Panc1 (cell line): ENCODE results near the gene DHRS4L2. TPM values are rescaled to one million over a fixed set of nuclear protein-coding genes. Genes with fewer than 3 reads are reported as not detected.
"Not testable (repeated sequence)": the region's sequence is repeated elsewhere in the genome, so short reads cannot be mapped to it uniquely, and the experiment has no call there.

ENCODE experiments used
- ATAC-seq: fragments of 200-7000 bp; cut with Tn5 transposase; 2 replicates; pipeline ENCODE4 v1.9.1; 2020; ENCODE audit warnings: mild to moderate bottlenecking, moderate library complexity
- BruUV-seq: library from RNA; stranded (reverse); fragments of 400-500 nt; replicated peaks from 2 replicates; lab custom pipeline; 2021; lab: Mats Ljungman, UMichigan
- CTCF ChIA-PET: fragments of 300-600 bp; sonication (Branson Sonifier 250); formaldehyde crosslinking; loops from one replicate; lab custom pipeline; 2022; ENCODE audit warnings: antibody characterized with exemption; lab: Charles Lee
- POLR2A ChIA-PET: fragments of 300-600 bp; sonication (Branson Sonifier 250); formaldehyde crosslinking; loops from one replicate; lab custom pipeline; 2022; ENCODE audit warnings: antibody characterized with exemption; lab: Charles Lee
- DNase-seq: peaks from one replicate; pipeline ENCODE4 v3.0.0-alpha.2; 2010; ENCODE audit warnings: low read depth, low spot score
- H3K27ac ChIP-seq: 2 replicates; pipeline ENCODE4 v1.5.1; 2011; ENCODE audit warnings: mild to moderate bottlenecking, low read length, inconsistent platforms
- H3K27me3 ChIP-seq: fragments of 200-500 bp; sonication (Bioruptor generic); 2 replicates; pipeline ENCODE4 v1.6.0; 2014; ENCODE audit warnings: low read length, inconsistent platforms; ENCODE audit not compliant: control insufficient read depth, insufficient read depth
- H3K36me3 ChIP-seq: fragments of 200-500 bp; sonication (Bioruptor generic); 2 replicates; pipeline ENCODE4 v1.5.1; 2014; ENCODE audit warnings: inconsistent platforms, mild to moderate bottlenecking, low read length, moderate library complexity; ENCODE audit not compliant: control insufficient read depth, insufficient read depth
- H3K4me1 ChIP-seq: 2 replicates; pipeline ENCODE4 v1.5.1; 2011; ENCODE audit warnings: inconsistent platforms, mild to moderate bottlenecking, low read length, moderate library complexity; ENCODE audit not compliant: control insufficient read depth, insufficient read depth
- H3K4me3 ChIP-seq, 2 experiments: 2 replicates each; pipeline ENCODE4 v1.5.1; 2011 to 2012; ENCODE audit warnings: low read depth in 2 of 2, low read length in 2 of 2, mild to moderate bottlenecking in 2 of 2, inconsistent platforms in 1 of 2, moderate library complexity in 1 of 2
- H3K9me3 ChIP-seq: fragments of 200-500 bp; sonication (Bioruptor generic); 2 replicates; pipeline ENCODE4 v1.5.1; 2014; ENCODE audit warnings: low read depth, mild to moderate bottlenecking, inconsistent platforms, low read length, moderate library complexity; ENCODE audit not compliant: control insufficient read depth, insufficient read depth
- CTCF ChIP-seq: fragments of 450-650 bp; IDR thresholded peaks from 2 replicates; pipeline ENCODE4 v1.5.1; 2017; ENCODE audit warnings: mild to moderate bottlenecking
- in situ Hi-C: cut with HindIII; loops from 2 replicates; pipeline ENCODE4 v1.10.0; 2016; ENCODE audit warnings: low sequenced_read_pairs, low pct_unique_long_range_greater_than_20kb
- intact Hi-C: fragments of 100-400 bp; cut with micrococcal nuclease; formaldehyde crosslinking; loops from one replicate; pipeline ENCODE4 v1.10.0; 2022; ENCODE audit not compliant: unreplicated experiment
- total RNA-seq: library from RNA; stranded (reverse); gene quantifications from one replicate; pipeline ENCODE4 v1.2.1, GENCODE V29; 2021; ENCODE audit not compliant: unreplicated experiment

Gene DHRS4L2
- total RNA-seq, 1 experiment from 2014 or later = 8.0 TPM

GRCh38 chr14:23969481-23970282 lies 19.0 kb upstream of the DHRS4L2 start:
- H3K9me3 ChIP-seq, DNase-seq, BruUV-seq, H3K4me1 ChIP-seq, H3K27ac ChIP-seq, POLR2A ChIA-PET, in situ Hi-C loops, CTCF ChIA-PET, intact Hi-C loops, H3K36me3 ChIP-seq, H3K27me3 ChIP-seq: not testable (repeated sequence)
- H3K4me3 ChIP-seq = peak overlapping the region; percentile 7 to 23; a peak in 1 of 4 replicates
- ATAC-seq = peak; percentile 80

- H3K27ac ChIP-seq, H3K4me3 ChIP-seq, in situ Hi-C loops, H3K36me3 ChIP-seq, intact Hi-C loops, BruUV-seq, CTCF ChIA-PET, DNase-seq, POLR2A ChIA-PET, H3K9me3 ChIP-seq, ATAC-seq, H3K4me1 ChIP-seq, H3K27me3 ChIP-seq: not testable (repeated sequence)
Observed at GRCh38 chr14:23970283-23970659, 18.5 kb upstream of the DHRS4L2 start.

- intact Hi-C loops, POLR2A ChIA-PET, DNase-seq, in situ Hi-C loops, H3K27me3 ChIP-seq, CTCF ChIA-PET, H3K4me1 ChIP-seq, H3K36me3 ChIP-seq, H3K9me3 ChIP-seq, H3K4me3 ChIP-seq, H3K27ac ChIP-seq, BruUV-seq, ATAC-seq: not testable (repeated sequence)
Observed at GRCh38 chr14:23973178-23973577, 15.6 kb upstream of the DHRS4L2 start.

- BruUV-seq, CTCF ChIA-PET, H3K36me3 ChIP-seq, H3K27ac ChIP-seq, POLR2A ChIA-PET, H3K27me3 ChIP-seq, H3K9me3 ChIP-seq, ATAC-seq, DNase-seq, H3K4me3 ChIP-seq, H3K4me1 ChIP-seq, in situ Hi-C loops, intact Hi-C loops: not testable (repeated sequence)
Observed at GRCh38 chr14:23974041-23974440, 14.7 kb upstream of the DHRS4L2 start.

GRCh38 chr14:23977208-23977607 lies 11.5 kb upstream of the DHRS4L2 start:
- H3K4me1 ChIP-seq, DNase-seq, in situ Hi-C loops, H3K4me3 ChIP-seq, H3K27ac ChIP-seq, H3K27me3 ChIP-seq, POLR2A ChIA-PET, H3K36me3 ChIP-seq, H3K9me3 ChIP-seq, BruUV-seq, CTCF ChIA-PET, intact Hi-C loops: not testable (repeated sequence)
- peak; percentile 31; the same call in 1 of the 2 replicates for TF ChIP-seq CTCF
- ATAC-seq = peak; percentile 71; the same call in 1 of the 2 replicates

- intact Hi-C loops = not testable (repeated sequence)
Observed at GRCh38 chr14:23981951-23982813, 6.5 kb upstream of the DHRS4L2 start.

More at GRCh38 chr14:23981951-23982813, 6.5 kb upstream of the DHRS4L2 start:
- BruUV-seq, H3K4me3 ChIP-seq, H3K27ac ChIP-seq, in situ Hi-C loops, ATAC-seq, H3K36me3 ChIP-seq, DNase-seq, POLR2A ChIA-PET, H3K4me1 ChIP-seq, H3K9me3 ChIP-seq, H3K27me3 ChIP-seq: not testable (repeated sequence)
- CTCF ChIA-PET = interaction anchor here (0.7 kb wide), 1 partner anchor 280 kb away, joined by 3 read pairs; no protein-coding TSS in a partner anchor
